ENCODE results near the gene NRG2. TPM values are rescaled to one million over a fixed set of nuclear protein-coding genes. Genes with fewer than 3 reads are reported as not detected.

The NRG2 gene
- total and polyA plus RNA-seq, 2 experiments from 2014 or later = 13.5 to 20.7 TPM

GRCh38 chr5:139910901-139911300 lies 132.2 kb downstream of the NRG2 start:
- no peak overlapping the region for H3K27ac ChIP-seq
- DNase-seq (ENCODE audit: low read depth in 1 of 2, low spot score in 1 of 2) = no peak
- no peak overlapping the region for H3K4me3 ChIP-seq
- no peaks in the 10 kb centered on the region for H3K36me3 ChIP-seq
- H3K9me3 ChIP-seq (ENCODE audit: low read depth) = no peaks in the 10 kb centered on the region
- no peaks in the 10 kb centered on the region for H3K4me1 ChIP-seq (ENCODE audit: low read depth)
- TF ChIP-seq, protein P1, sequence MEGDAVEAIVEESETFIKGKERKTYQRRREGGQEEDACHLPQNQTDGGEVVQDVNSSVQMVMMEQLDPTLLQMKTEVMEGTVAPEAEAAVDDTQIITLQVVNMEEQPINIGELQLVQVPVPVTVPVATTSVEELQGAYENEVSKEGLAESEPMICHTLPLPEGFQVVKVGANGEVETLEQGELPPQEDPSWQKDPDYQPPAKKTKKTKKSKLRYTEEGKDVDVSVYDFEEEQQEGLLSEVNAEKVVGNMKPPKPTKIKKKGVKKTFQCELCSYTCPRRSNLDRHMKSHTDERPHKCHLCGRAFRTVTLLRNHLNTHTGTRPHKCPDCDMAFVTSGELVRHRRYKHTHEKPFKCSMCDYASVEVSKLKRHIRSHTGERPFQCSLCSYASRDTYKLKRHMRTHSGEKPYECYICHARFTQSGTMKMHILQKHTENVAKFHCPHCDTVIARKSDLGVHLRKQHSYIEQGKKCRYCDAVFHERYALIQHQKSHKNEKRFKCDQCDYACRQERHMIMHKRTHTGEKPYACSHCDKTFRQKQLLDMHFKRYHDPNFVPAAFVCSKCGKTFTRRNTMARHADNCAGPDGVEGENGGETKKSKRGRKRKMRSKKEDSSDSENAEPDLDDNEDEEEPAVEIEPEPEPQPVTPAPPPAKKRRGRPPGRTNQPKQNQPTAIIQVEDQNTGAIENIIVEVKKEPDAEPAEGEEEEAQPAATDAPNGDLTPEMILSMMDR (IDR thresholded peaks at IDR 0.05; ENCODE audit: low read depth, low read length) = no peak
- no peaks in the 10 kb centered on the region for H3K27me3 ChIP-seq

DNA sequence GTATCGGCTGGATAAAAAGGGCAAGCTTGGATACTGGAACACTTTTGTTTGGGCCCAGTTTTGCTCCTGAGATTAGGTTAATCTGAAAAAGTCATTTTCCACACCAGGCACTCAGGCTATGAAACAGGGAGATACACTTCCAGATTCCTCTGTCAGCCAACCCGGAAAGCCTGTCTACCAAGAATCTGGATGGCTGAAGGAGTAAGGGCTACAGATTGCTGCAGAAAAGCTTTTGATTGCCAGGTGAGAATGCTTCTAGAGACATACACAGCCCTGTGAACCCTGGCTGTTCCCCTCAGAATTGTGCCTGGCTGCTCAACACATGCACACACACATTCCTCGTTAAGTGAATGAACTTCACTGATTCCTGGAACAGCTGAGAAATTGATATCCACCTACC lies 133.1 kb downstream of the NRG2 start:
- no peaks in the 10 kb centered on the region for H3K36me3 ChIP-seq
- H3K27ac ChIP-seq = peak overlapping the region; percentile 39
- TF ChIP-seq, protein P1 (IDR thresholded peaks at IDR 0.05; ENCODE audit: low read depth, low read length) = no peak
- no peaks in the 10 kb centered on the region for H3K27me3 ChIP-seq
- peaks cover 7% of the 10 kb centered on the region for H3K4me1 ChIP-seq (ENCODE audit: low read depth)
- DNase-seq (ENCODE audit: low read depth in 1 of 2, low spot score in 1 of 2) = no peak
- no peaks in the 10 kb centered on the region for H3K9me3 ChIP-seq (ENCODE audit: low read depth)
- H3K4me3 ChIP-seq = no peak overlapping the region

GRCh38 chr5:139908749-139909148 lies 134.3 kb downstream of the NRG2 start:
- H3K27me3 ChIP-seq = peaks cover under 1% of the 10 kb centered on the region
- H3K4me3 ChIP-seq = no peak overlapping the region
- peak in 1 of 2 donors; percentile 66 for DNase-seq (ENCODE audit: low read depth in 1 of 2, low spot score in 1 of 2)
- no peak overlapping the region for H3K27ac ChIP-seq
- H3K9me3 ChIP-seq (ENCODE audit: low read depth) = no peaks in the 10 kb centered on the region
- no peaks in the 10 kb centered on the region for H3K36me3 ChIP-seq
- TF ChIP-seq, protein P1 (IDR thresholded peaks at IDR 0.05; ENCODE audit: low read depth, low read length) = no peak
- peaks cover 11% of the 10 kb centered on the region for H3K4me1 ChIP-seq (ENCODE audit: low read depth)

- H3K4me3 ChIP-seq = no peak overlapping the region
- TF ChIP-seq, protein P1 (IDR thresholded peaks at IDR 0.05; ENCODE audit: low read depth, low read length) = no peak
- H3K4me1 ChIP-seq (ENCODE audit: low read depth) = peaks cover 11% of the 10 kb centered on the region
- H3K27me3 ChIP-seq = peaks cover 21% of the 10 kb centered on the region
- H3K9me3 ChIP-seq (ENCODE audit: low read depth) = no peaks in the 10 kb centered on the region
- no peak overlapping the region for H3K27ac ChIP-seq
- no peak for DNase-seq (ENCODE audit: low read depth in 1 of 2, low spot score in 1 of 2)
- H3K36me3 ChIP-seq = no peaks in the 10 kb centered on the region
Observed at GRCh38 chr5:139906661-139907060, 136.4 kb downstream of the NRG2 start.

DNA sequence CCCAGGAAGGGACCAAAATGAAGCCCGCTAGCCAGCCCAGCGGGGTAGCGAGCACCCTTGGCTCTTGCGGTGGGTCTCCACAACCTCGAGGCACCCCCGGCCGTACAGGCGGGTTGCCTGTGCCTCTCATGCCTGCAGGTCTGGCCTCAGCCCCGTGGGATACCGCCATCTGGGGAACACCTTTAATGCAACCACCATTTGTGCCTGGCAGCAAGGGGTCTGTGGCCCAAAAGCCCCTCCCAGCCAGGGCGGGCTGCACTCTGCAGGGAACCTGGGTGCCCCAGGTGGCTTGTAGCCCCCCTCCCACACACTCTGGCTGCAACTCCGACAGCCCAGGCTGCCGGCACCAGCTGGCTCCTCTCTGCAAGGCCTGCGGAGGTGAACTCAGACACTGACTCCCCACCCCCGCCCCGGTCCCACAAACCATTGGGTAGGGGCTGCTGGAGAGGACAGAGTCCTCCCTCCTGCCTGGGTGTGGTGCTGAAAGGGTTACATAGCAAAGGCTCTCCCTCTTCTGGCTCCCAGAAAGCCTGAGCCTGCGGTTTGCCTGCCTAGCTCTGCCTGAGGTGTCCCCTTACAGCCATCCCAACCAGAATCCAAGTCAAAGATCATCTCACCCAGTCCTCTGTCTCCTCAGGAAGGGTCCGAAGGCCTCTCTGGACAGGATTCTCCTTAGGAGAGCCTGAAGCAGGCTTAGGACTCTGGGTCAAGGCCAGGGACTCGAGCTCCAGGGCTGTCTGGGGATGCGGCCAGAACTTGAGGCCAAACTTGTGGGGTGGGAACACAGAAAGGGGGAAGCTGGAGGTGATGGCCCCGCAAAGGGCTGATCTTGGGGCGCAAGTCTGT lies 138.1 kb downstream of the NRG2 start:
- TF ChIP-seq, protein P1 (IDR thresholded peaks at IDR 0.05; ENCODE audit: low read depth, low read length) = no peak
- H3K27me3 ChIP-seq = peaks cover 21% of the 10 kb centered on the region
- H3K4me3 ChIP-seq = peak overlapping the region; percentile 38
- H3K27ac ChIP-seq = no peak overlapping the region
- H3K36me3 ChIP-seq = no peaks in the 10 kb centered on the region
- DNase-seq (ENCODE audit: low read depth in 1 of 2, low spot score in 1 of 2) = peak in 1 of 2 donors; percentile 76
- H3K9me3 ChIP-seq (ENCODE audit: low read depth) = no peaks in the 10 kb centered on the region
- peaks cover 11% of the 10 kb centered on the region for H3K4me1 ChIP-seq (ENCODE audit: low read depth)

Data from cardiac muscle cell (in vitro differentiated cells and primary cell).